Diencephalon (tissue), 1 donor: Measurements from ENCODE around the gene PSMD9. TPM values are rescaled to one million over a fixed set of nuclear protein-coding genes. Genes with fewer than 3 reads are reported as not detected.

Source experiments
- small RNA-seq: library from RNA; depleted of rRNA; stranded (forward); fragments of <200 nt; gene quantifications from one replicate; pipeline ENCODE3, GENCODE V24; 2014
- total RNA-seq: library from RNA; depleted of rRNA; stranded (reverse); fragments of >200 nt; gene quantifications from one replicate; pipeline ENCODE4 v1.2.3, GENCODE V29; 2014

PSMD9 gene
- total RNA-seq = 15.7 TPM

GRCh38 chr12:121888478-121889273 is at the start of gene PSMD9:
TSS of gene PSMD9 (plus strand) at chr12:121888790. CDS start at chr12:121888857, 67 bp downstream.

GRCh38 chr12:121858662-121859572 is 29.7 kb upstream of the PSMD9 start, which contains the start of gene HPD:
TSS of gene HPD (minus strand) at chr12:121858859. CDS start at chr12:121858823, 36 bp downstream.

GRCh38 chr12:121917950-121918678 is 29.5 kb downstream of the PSMD9 start, which contains the start of gene CFAP251:
TSS of gene CFAP251 (plus strand) at chr12:121918592. CDS start at chr12:121921306, 2,714 bp downstream.

Small RNA genes lying within 50 kb of the gene (small RNA-seq; reads per million reads assigned to genes)
- gene AC069503.3 = not detected
- not detected for gene RF00017
- not detected for gene RNU7-170P

Other genes with a start within 250 kb of the PSMD9 start
- 3.9 TPM for gene MORN3, start 219.1 kb upstream of the PSMD9 start, total RNA-seq
- gene TMEM120B, start 176.0 kb upstream of the PSMD9 start, total RNA-seq = 8.5 TPM
- gene RHOF, start 95.1 kb upstream of the PSMD9 start, total RNA-seq = 22.8 TPM
- gene SETD1B, start 84.8 kb upstream of the PSMD9 start, total RNA-seq = 3.9 TPM
- gene HPD, start 29.9 kb upstream of the PSMD9 start, total RNA-seq = not detected
- gene CFAP251, start 29.8 kb downstream of the PSMD9 start, total RNA-seq = 12.9 TPM
- 39.7 TPM for gene BCL7A, start 133.1 kb downstream of the PSMD9 start, total RNA-seq
- gene MLXIP, start 190.0 kb downstream of the PSMD9 start, total RNA-seq = 14.3 TPM